Tibial nerve (tissue), 4 donors: ENCODE measurements around the gene NUBP2. TPM values are rescaled to one million over a fixed set of nuclear protein-coding genes. Genes with fewer than 3 reads are reported as not detected.

ENCODE experiments used
- DNase-seq, 2 donors: peaks; one replicate each; pipeline ENCODE4 v3.0.0-alpha.2; 2019; ENCODE audit warnings: low spot score in 2 of 2
- H3K27ac ChIP-seq, 4 donors: fragments of 200-600 bp; sonication (generic) in 3 of 4; one replicate each; pipeline ENCODE4 v1.5.1; 2017 to 2019; ENCODE audit warnings: mild to moderate bottlenecking in 1 of 4
- H3K27me3 ChIP-seq, 2 donors: fragments of 200-600 bp; sonication (generic) in 1 of 2; one replicate each; pipeline versions ENCODE4 v1.5.1 to v1.6.0; 2017 to 2019
- H3K36me3 ChIP-seq, 3 donors: fragments of 200-600 bp; sonication (generic); one replicate each; pipeline ENCODE4 v1.5.1; 2018 to 2019
- H3K4me1 ChIP-seq, 4 donors: fragments of 200-600 bp; sonication (generic) in 3 of 4; one replicate each; pipeline ENCODE4 v1.5.1; 2017 to 2019
- H3K4me3 ChIP-seq, 4 donors: fragments of 200-600 bp; sonication (generic) in 3 of 4; one replicate each; pipeline ENCODE4 v1.5.1; 2017 to 2019; ENCODE audit warnings: mild to moderate bottlenecking in 1 of 4, moderate library complexity in 1 of 4
- H3K9me3 ChIP-seq, 4 donors: fragments of 200-600 bp; sonication (generic) in 3 of 4; one replicate each; pipeline ENCODE4 v1.5.1; 2017 to 2019
- EP300 ChIP-seq, 2 donors: sonication (generic); formaldehyde crosslinking; IDR thresholded peaks; one replicate each; pipeline ENCODE4 v1.6.1; 2017; ENCODE audit warnings: antibody characterized with exemption in 2 of 2, mild to moderate bottlenecking in 1 of 2
- POLR2A ChIP-seq, 2 donors: fragments of 450-650 bp; IDR thresholded peaks; one replicate each; pipeline ENCODE4 v1.6.1; 2017; ENCODE audit warnings: antibody characterized with exemption in 2 of 2, mild to moderate bottlenecking in 2 of 2, moderate library complexity in 2 of 2
- WGBS, 2 donors: methylation state at CpG; one replicate each; pipeline ENCODE4 v1.1.5; 2018; 5-methylcytosine and 5-hydroxymethylcytosine counted together
- total RNA-seq, 4 donors: library from RNA; depleted of rRNA; stranded (reverse); fragments of >200 nt; gene quantifications; one replicate each; pipeline ENCODE4 v1.1.0, GENCODE V29; 2016
- TF ChIP-seq, protein P1 (sequence below), 5 experiments: fragments of 200-600 bp in 3 of 5; fragments of 450-650 bp in 2 of 5; sonication (generic) in 3 of 5; IDR thresholded peaks; one replicate each; pipeline ENCODE4 v1.5.1; 2016 to 2019; ENCODE audit warnings: antibody characterized with exemption in 5 of 5, mild to moderate bottlenecking in 3 of 5, moderate library complexity in 2 of 5

Gene NUBP2
- total RNA-seq, 4 donors from 2014 or later: 73.5 to 93.9 (median 87.4) TPM

DNA sequence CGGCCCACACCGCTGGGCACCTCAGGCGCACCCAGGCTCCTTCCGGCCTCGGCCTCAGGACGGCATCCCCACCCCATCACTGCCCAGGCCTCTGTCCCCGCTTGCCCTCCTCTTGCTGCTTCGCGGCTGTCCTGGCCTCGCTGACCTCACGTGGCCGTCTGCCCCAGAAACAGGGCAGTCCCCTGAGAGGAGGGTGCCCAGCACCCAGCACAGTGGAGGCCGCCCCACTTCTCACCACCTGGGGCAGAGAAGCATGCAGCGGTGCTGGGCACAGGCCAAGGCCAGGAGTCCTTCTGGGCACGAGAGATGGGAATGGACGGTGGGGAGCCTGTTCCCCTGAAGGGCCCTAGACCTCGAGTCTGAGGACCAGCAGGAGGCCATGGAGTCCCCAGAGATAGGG lies 35.0 kb downstream of the NUBP2 start:
- no peak for DNase-seq
- TF ChIP-seq, protein P1, sequence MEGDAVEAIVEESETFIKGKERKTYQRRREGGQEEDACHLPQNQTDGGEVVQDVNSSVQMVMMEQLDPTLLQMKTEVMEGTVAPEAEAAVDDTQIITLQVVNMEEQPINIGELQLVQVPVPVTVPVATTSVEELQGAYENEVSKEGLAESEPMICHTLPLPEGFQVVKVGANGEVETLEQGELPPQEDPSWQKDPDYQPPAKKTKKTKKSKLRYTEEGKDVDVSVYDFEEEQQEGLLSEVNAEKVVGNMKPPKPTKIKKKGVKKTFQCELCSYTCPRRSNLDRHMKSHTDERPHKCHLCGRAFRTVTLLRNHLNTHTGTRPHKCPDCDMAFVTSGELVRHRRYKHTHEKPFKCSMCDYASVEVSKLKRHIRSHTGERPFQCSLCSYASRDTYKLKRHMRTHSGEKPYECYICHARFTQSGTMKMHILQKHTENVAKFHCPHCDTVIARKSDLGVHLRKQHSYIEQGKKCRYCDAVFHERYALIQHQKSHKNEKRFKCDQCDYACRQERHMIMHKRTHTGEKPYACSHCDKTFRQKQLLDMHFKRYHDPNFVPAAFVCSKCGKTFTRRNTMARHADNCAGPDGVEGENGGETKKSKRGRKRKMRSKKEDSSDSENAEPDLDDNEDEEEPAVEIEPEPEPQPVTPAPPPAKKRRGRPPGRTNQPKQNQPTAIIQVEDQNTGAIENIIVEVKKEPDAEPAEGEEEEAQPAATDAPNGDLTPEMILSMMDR (IDR thresholded peaks at IDR 0.05): no peak
- no peak for TF ChIP-seq POLR2A (IDR thresholded peaks at IDR 0.05)
- TF ChIP-seq EP300 (IDR thresholded peaks at IDR 0.05): no peak
- Histone ChIP-seq H3K9me3 (no peaks in the 10 kb centered on the region), H3K27me3 (no peaks in the 10 kb centered on the region), H3K36me3 (peaks cover 0 to 99% (median 21%) of the 10 kb centered on the region in 3 donors), H3K4me3 (no peak overlapping the region), H3K27ac (no peak overlapping the region), H3K4me1 (peaks cover 0 to 12% (median 2%) of the 10 kb centered on the region in 4 donors)
- WGBS, 2 donors: 90 to 91% methylated on average over 17 of the region's 17 CpGs

DNA sequence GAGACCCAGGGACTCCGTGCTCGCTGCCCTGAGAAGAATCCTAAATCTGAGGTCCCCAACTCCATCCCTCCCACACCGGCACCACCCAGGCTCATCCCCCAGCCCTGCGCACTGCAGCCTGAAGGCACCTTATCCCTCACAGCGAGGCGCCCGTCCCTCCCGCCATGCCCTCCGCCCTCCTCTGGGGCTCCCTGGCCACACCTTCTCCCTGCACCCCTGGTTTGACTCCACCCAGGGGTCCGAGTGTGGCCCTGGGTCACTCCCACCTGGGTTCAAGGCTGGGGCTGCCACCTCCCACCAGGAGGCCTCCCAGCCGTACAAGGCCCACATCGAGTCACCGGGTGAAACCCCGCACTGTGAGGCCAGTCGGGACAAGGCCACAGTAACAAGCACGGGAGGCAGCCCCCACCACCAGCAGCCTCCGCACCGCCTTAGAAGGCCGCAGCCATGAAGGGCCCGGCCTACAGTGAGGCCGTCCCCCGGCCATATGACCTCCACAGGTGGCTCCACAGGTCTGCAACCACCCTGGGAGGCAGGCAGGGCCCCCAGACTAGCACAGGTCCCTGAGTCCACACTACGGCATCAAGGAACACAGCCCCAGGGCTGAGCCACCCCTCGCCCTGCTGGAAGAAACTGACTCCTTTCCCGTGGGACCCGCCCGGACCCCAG lies 35.6 kb downstream of the NUBP2 start:
- no peak overlapping the region for H3K4me3 ChIP-seq
- no peak for DNase-seq
- no peaks in the 10 kb centered on the region for H3K9me3 ChIP-seq
- WGBS, 2 donors: 93 to 95% methylated on average over 19 to 24 of the region's 27 CpGs
- TF ChIP-seq, protein P1 (IDR thresholded peaks at IDR 0.05): no peak
- no peak for TF ChIP-seq POLR2A (IDR thresholded peaks at IDR 0.05)
- no peak for TF ChIP-seq EP300 (IDR thresholded peaks at IDR 0.05)
- no peaks in the 10 kb centered on the region for H3K27me3 ChIP-seq
- H3K4me1 ChIP-seq: peaks cover 0 to 11% (median 2%) of the 10 kb centered on the region in 4 donors
- no peak overlapping the region for H3K27ac ChIP-seq
- H3K36me3 ChIP-seq: peaks cover 0 to 95% (median 23%) of the 10 kb centered on the region in 3 donors

DNA sequence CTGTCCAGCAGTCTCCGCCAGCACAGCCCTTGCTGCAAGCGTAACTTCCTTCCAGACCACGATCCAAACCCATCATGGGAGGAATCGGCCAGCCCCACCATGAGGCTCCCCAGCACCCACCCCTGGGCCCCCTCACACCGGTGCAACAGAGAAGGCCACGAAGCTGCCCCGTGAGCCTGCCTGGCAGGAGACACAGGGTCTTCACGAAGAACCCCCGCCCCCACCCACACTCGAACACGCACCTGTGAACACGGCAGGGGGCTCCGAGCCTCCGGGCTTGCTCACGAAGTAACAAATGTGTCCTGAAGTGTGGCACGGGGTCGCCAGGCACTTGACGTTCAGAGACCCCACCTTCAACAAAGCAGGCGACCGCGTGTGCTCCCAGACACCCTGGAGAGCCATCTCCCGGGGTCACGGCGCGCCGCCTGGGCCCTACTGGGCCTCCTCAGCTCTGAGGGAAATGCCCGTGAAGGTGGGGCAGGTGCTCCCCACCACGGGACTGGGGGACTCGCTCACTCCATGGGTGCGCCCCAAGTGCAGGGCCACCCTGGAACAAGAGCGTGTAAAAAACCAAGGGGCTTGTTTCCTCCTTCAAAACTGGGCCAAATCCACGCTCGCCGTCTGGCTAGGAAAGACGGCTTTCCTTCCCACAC lies 36.2 kb downstream of the NUBP2 start:
- peaks cover 0 to 89% (median 23%) of the 10 kb centered on the region in 3 donors for H3K36me3 ChIP-seq
- WGBS, 2 donors: 92 to 94% methylated on average over 32 to 35 of the region's 35 CpGs

DNA sequence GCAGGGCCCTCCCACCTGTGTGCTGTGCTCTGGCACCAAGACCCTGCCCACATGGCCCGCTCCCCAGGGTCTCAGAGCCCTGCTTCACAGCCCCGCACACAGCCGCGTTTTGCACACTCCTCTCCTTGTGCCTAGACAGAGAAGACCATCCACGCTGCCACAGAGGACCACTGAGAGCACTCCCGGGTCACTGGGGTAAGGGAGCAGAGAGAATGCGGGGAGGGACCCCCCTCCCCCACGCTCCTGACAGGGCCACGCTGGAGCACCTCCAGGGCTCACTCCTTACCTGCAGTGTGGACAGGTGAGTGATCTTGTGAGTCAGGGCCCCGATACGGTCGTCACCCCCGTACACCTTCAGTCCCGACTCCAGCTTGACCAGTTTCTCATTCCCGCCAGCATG lies 36.9 kb downstream of the NUBP2 start:
- no peak overlapping the region for H3K4me3 ChIP-seq
- no peak for DNase-seq
- 95% methylated on average over 9 of the region's 15 CpGs for WGBS, 2 donors
- peaks cover 0 to 23% (median 7%) of the 10 kb centered on the region in 4 donors for H3K4me1 ChIP-seq
- H3K36me3 ChIP-seq: peaks cover 0 to 84% (median 23%) of the 10 kb centered on the region in 3 donors
- H3K27me3 ChIP-seq: no peaks in the 10 kb centered on the region
- no peak overlapping the region for H3K27ac ChIP-seq
- no peaks in the 10 kb centered on the region for H3K9me3 ChIP-seq
- TF ChIP-seq EP300 (IDR thresholded peaks at IDR 0.05): no peak
- TF ChIP-seq, protein P1 (IDR thresholded peaks at IDR 0.05): no peak
- TF ChIP-seq POLR2A (IDR thresholded peaks at IDR 0.05): no peak

More for the DNA sequence above, 36.2 kb downstream of the NUBP2 start:
- H3K4me3 ChIP-seq: no peak overlapping the region
- no peaks in the 10 kb centered on the region for H3K27me3 ChIP-seq
- H3K9me3 ChIP-seq: no peaks in the 10 kb centered on the region
- TF ChIP-seq, protein P1 (IDR thresholded peaks at IDR 0.05): no peak
- TF ChIP-seq EP300 (IDR thresholded peaks at IDR 0.05) (no peak), POLR2A (IDR thresholded peaks at IDR 0.05) (no peak)
- no peak for DNase-seq
- H3K27ac ChIP-seq: no peak overlapping the region
- H3K4me1 ChIP-seq: peaks cover 0 to 17% (median 4%) of the 10 kb centered on the region in 4 donors
